IPS-18c (cell line): Measurements from ENCODE around the gene UBN1.
A peak's percentile ranks its signal among the peaks of the same experiment; 100 is the strongest.

Source experiments
- H3K4me3 ChIP-seq: 2 replicates; pipeline ENCODE4 v1.7.0; 2013; ENCODE audit warnings: low read depth, mild to moderate bottlenecking, low read length, moderate library complexity; ENCODE audit not compliant: insufficient read depth
- H3K9me3 ChIP-seq: one replicate; pipeline ENCODE4 v1.6.1; 2013; ENCODE audit warnings: mild to moderate bottlenecking, low read length, moderate library complexity; ENCODE audit not compliant: control insufficient read depth, insufficient read depth

The UBN1 gene

GRCh38 chr16:4846901-4847773 is at the start of gene UBN1, which contains the start of gene GLYR1:
UBN1 (plus strand) TSS chr16:4847481; CDS start chr16:4852918, 5,437 bp downstream.
GLYR1 (minus strand) TSS chr16:4847288; CDS start chr16:4847265, 23 bp downstream.
- Histone ChIP-seq H3K4me3 (peak within 1 kb of the TSS; percentile 95), H3K9me3 (no peaks in the 10 kb centered on the region)

GRCh38 chr16:4797805-4798252 is 49.5 kb upstream of the UBN1 start:
- Histone ChIP-seq H3K9me3 (no peaks in the 10 kb centered on the region), H3K4me3 (no peak overlapping the region)

GRCh38 chr16:4798456-4798855 is 48.8 kb upstream of the UBN1 start:
- no peaks in the 10 kb centered on the region for H3K9me3 ChIP-seq
- H3K4me3 ChIP-seq, result no peak overlapping the region

GRCh38 chr16:4799171-4799855 is 48.0 kb upstream of the UBN1 start:
- no peak overlapping the region for H3K4me3 ChIP-seq
- no peaks in the 10 kb centered on the region for H3K9me3 ChIP-seq

GRCh38 chr16:4800290-4801041 is 46.8 kb upstream of the UBN1 start:
- Histone ChIP-seq H3K4me3 (no peak overlapping the region), H3K9me3 (no peaks in the 10 kb centered on the region)

GRCh38 chr16:4801051-4801961 is 46.0 kb upstream of the UBN1 start:
- Histone ChIP-seq H3K4me3 (peak overlapping the region; percentile 89), H3K9me3 (no peaks in the 10 kb centered on the region)

GRCh38 chr16:4801962-4802658 is 45.2 kb upstream of the UBN1 start, which contains the start of gene ROGDI:
ROGDI (minus strand) TSS chr16:4802633; CDS start chr16:4802571, 62 bp downstream.
- peak within 1 kb of the TSS; percentile 89 for H3K4me3 ChIP-seq

GRCh38 chr16:4802659-4803287 is 44.5 kb upstream of the UBN1 start:
- Histone ChIP-seq H3K9me3 (no peaks in the 10 kb centered on the region), H3K4me3 (peak overlapping the region; percentile 89)

More at GRCh38 chr16:4801962-4802658, 45.2 kb upstream of the UBN1 start, which contains the start of gene ROGDI:
- H3K9me3 ChIP-seq, result no peaks in the 10 kb centered on the region

GRCh38 chr16:4803401-4803844 is 43.9 kb upstream of the UBN1 start:
- no peaks in the 10 kb centered on the region for H3K9me3 ChIP-seq
- H3K4me3 ChIP-seq, result no peak overlapping the region

- Histone ChIP-seq H3K9me3 (no peaks in the 10 kb centered on the region), H3K4me3 (no peak overlapping the region)
Observed at GRCh38 chr16:4803898-4804762, 43.2 kb upstream of the UBN1 start.

- Histone ChIP-seq H3K4me3 (no peak overlapping the region), H3K9me3 (no peaks in the 10 kb centered on the region)
Observed at GRCh38 chr16:4805231-4805630, 42.0 kb upstream of the UBN1 start.

GRCh38 chr16:4806280-4806679 is 41.0 kb upstream of the UBN1 start:
- Histone ChIP-seq H3K4me3 (no peak overlapping the region), H3K9me3 (no peaks in the 10 kb centered on the region)

- no peak overlapping the region for H3K4me3 ChIP-seq
- H3K9me3 ChIP-seq, result no peaks in the 10 kb centered on the region
Observed at GRCh38 chr16:4811242-4811641, 36.0 kb upstream of the UBN1 start.

- no peaks in the 10 kb centered on the region for H3K9me3 ChIP-seq
Observed at GRCh38 chr16:4811773-4812172, 35.5 kb upstream of the UBN1 start.

More at GRCh38 chr16:4811773-4812172, 35.5 kb upstream of the UBN1 start:
- H3K4me3 ChIP-seq, result no peak overlapping the region
